Heart right ventricle (tissue), 16 donors: ENCODE results near the gene NEB. TPM values are rescaled to one million over a fixed set of nuclear protein-coding genes. Genes with fewer than 3 reads are reported as not detected.
"Not testable (repeated sequence)": the region's sequence is repeated elsewhere in the genome, so short reads cannot be mapped to it uniquely, and the experiment has no call there.

Experiments
- ATAC-seq, 8 donors: fragments of 200-7000 bp; cut with Tn5 transposase; one replicate each; pipeline ENCODE4 v1.9.1; 2020; ENCODE audit warnings: mild to moderate bottlenecking in 8 of 8, moderate library complexity in 8 of 8, moderate number of reproducible peaks in 1 of 8
- DNase-seq, 2 donors: peaks; one replicate each; pipeline ENCODE4 v3.0.0-alpha.2; 2020
- H3K27ac ChIP-seq, 10 donors: fragments of 200-600 bp; sonication (generic) in 2 of 10; one replicate each; pipeline versions ENCODE4 v1.5.0 to v1.8.0; 2020 to 2022; ENCODE audit warnings: mild to moderate bottlenecking in 3 of 10
- H3K27me3 ChIP-seq, 7 donors: fragments of 200-600 bp; one replicate each; pipeline ENCODE4 v1.8.0; 2021 to 2022; ENCODE audit warnings: mild to moderate bottlenecking in 2 of 7
- H3K36me3 ChIP-seq, 9 donors: fragments of 200-600 bp; sonication (generic) in 1 of 9; one replicate each; pipeline versions ENCODE4 v1.5.0 to v1.8.0; 2020 to 2022; ENCODE audit warnings: mild to moderate bottlenecking in 2 of 9
- H3K4me1 ChIP-seq, 9 donors: fragments of 200-600 bp; sonication (generic) in 1 of 9; one replicate each; pipeline versions ENCODE4 v1.5.0 to v1.8.0; 2020 to 2022; ENCODE audit warnings: mild to moderate bottlenecking in 4 of 9
- H3K4me3 ChIP-seq, 10 donors: fragments of 200-600 bp; sonication (generic) in 2 of 10; one replicate each; pipeline versions ENCODE4 v1.5.0 to v1.8.0; 2020 to 2022; ENCODE audit warnings: mild to moderate bottlenecking in 7 of 10, moderate library complexity in 2 of 10
- H3K9me3 ChIP-seq, 11 donors: fragments of 200-600 bp in 10 of 11; sonication (generic) in 2 of 11; one replicate each; pipeline versions ENCODE4 v1.5.0 to v1.8.0; 2013 to 2022; ENCODE audit warnings: mild to moderate bottlenecking in 2 of 11, control low read depth in 1 of 11, moderate library complexity in 1 of 11
- CTCF ChIP-seq, 9 donors: fragments of 200-600 bp; sonication (generic) in 2 of 9; IDR thresholded peaks; one replicate each; pipeline versions ENCODE4 v1.5.0 to v1.8.0; 2021 to 2022; ENCODE audit warnings: antibody characterized with exemption in 9 of 9, mild to moderate bottlenecking in 5 of 9, moderate library complexity in 1 of 9
- WGBS, 2 donors: extraction: QIAGEN DNeasy Blood & Tissue Kit; methylation state at CpG; one replicate each; pipeline ENCODE4 v1.1.7; 2013; ENCODE audit warnings: inconsistent platforms in 1 of 2; 5-methylcytosine and 5-hydroxymethylcytosine counted together
- intact Hi-C, 10 donors: fragments of 100-400 bp; cut with DNase I; formaldehyde crosslinking; loops; one replicate each; pipeline versions ENCODE4 v1.11.1 to v1.14.2; 2022
- polyA plus RNA-seq, 2 donors: library from polyadenylated mRNA; stranded (reverse); fragments of 200-250 nt; gene quantifications; one replicate each; pipeline ENCODE4 v1.2.3, GENCODE V29; 2013
- total RNA-seq, 10 donors: library from RNA; stranded (reverse); fragmentation: NEBNext Ultra II Directional in 3 of 10; extraction: Animal tissue kit (Norgen Biotek cat#: 25700) in 3 of 10; gene quantifications; one replicate each; pipeline versions ENCODE4 v1.2.1 to v1.2.4, GENCODE V29; 2021 to 2023
- donor health status: Arrhythmogenic right ventricular cardiomyopathy.
- donor health status: ischemic (EF 13 %, LVEDD 7.1; RV severe dilation, severe dysfunction).
- donor health status: healthy with polysubstance abuse.
- donor health status: DM: no; HTN: yes; CAD: no.
- donor health status: DM: no; HTN: no; CAD: no.
- donor health status: ischemic (EF 25% LVEDD 6.9; RV normal size, moderate dysfunction).
- donor health status: ischemic (EF 25% LVEDD 5.7; RV mildly dilated, moderate dysfunction).
- donor health status: healthy.
- donor health status: DM: yes; HTN: yes; CAD: no.
- donor health status: Ischemic cardiomyopathy.
- donor health status: ischemic (EF 35%, LVEDD 5.7; RV mildly dilated, moderate dysfunction).
- donor health status: nonischemic (EF 11% LVEDD 7.7; RV severe dilation, severe dysfunction).
- donor health status: DM: yes; HTN: yes; CAD: no.
- donor health status: PGD.
- donor health status: ischemic (EF 29% LVEDD 5.4; RV normal size, mild dysfunction).
- donor health status: nonischemic (EF 23%, LVEDD 6.1; RV moderate dilation, normal function).

The NEB gene
- total and polyA plus RNA-seq, 12 donors, result 0.32 to 19.4 (median 3.8) TPM

GRCh38 chr2:151707857-151708256 lies 26.4 kb downstream of the NEB start:
- H3K27ac ChIP-seq, result no peak overlapping the region
- TF ChIP-seq CTCF (IDR thresholded peaks at IDR 0.05), result no peak
- no peaks in the 10 kb centered on the region for H3K27me3 ChIP-seq
- DNase-seq (no peak), ATAC-seq (no peak)
- no peak overlapping the region for H3K4me3 ChIP-seq
- no peaks in the 10 kb centered on the region for H3K36me3 ChIP-seq
- no peaks in the 10 kb centered on the region for H3K4me1 ChIP-seq
- intact Hi-C loops, result no loop called here
- no peaks in the 10 kb centered on the region for H3K9me3 ChIP-seq
- WGBS, 2 donors, result 48 to 51% methylated on average over 4 of the region's 4 CpGs

DNA sequence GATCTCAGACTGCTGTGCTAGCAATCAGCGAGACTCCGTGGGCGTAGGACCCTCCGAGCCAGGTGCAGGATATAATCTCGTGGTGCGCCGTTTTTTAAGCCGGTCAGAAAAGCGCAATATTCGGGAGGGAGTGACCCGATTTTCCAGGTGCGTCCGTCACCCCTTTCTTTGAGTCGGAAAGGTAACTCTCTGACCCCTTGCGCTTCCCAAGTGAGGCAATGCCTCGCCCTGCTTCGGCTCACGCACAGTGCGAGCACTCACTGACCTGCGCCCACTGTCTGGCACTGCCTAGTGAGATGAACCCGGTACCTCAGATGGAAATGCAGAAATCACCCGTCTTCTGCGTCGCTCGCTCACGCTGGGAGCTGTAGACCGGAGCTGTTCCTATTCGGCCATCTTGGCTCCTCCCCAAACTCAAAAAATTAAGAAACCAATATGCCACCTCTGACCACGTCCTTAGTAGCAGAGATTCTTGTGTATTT lies 29.8 kb downstream of the NEB start:
- ATAC-seq, result not testable (repeated sequence)

DNA sequence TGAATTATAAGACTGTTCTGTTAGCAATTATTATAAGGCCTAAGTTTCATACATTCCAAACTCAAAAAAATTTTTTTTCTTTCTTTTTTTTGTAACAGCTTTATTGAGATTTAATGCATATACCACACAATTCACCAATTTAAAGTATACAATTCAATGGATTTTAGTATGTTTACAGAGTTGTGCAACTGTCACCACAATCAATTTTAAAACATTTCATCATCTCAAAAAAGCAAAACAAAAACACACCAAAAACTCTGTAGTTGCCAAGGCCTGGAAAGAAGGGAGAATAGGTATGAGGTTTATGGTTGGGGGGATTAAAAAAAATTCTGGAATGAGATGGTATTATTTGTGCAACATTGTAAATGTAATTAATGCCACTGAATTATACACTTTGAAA lies 36.1 kb downstream of the NEB start:
- not testable (repeated sequence) for H3K27me3 ChIP-seq, DNase-seq, ATAC-seq, H3K9me3 ChIP-seq, H3K4me3 ChIP-seq, H3K27ac ChIP-seq, H3K36me3 ChIP-seq, H3K4me1 ChIP-seq
- intact Hi-C loops, result loop anchor here in 1 of 10 donors (10.0 kb wide), 1 partner anchor 307 kb away; no protein-coding TSS in a partner anchor

More for the DNA sequence above, 29.8 kb downstream of the NEB start:
- H3K4me1 ChIP-seq, H3K27me3 ChIP-seq, H3K36me3 ChIP-seq, H3K4me3 ChIP-seq, H3K9me3 ChIP-seq, H3K27ac ChIP-seq, intact Hi-C loops, DNase-seq: not testable (repeated sequence)
- 95 to 97% methylated on average over 22 to 25 of the region's 29 CpGs for WGBS, 2 donors

GRCh38 chr2:151695778-151696177 lies 38.5 kb downstream of the NEB start:
- no peak for TF ChIP-seq CTCF (IDR thresholded peaks at IDR 0.05)
- Histone ChIP-seq H3K27ac (no peak overlapping the region), H3K36me3 (no peaks in the 10 kb centered on the region)

GRCh38 chr2:151691631-151692030 lies 42.6 kb downstream of the NEB start:
- intact Hi-C loops, result loop anchor here in 1 of 10 donors (10.0 kb wide), 1 partner anchor 313 kb away; no protein-coding TSS in a partner anchor
- DNase-seq (no peak), ATAC-seq (no peak)
- Histone ChIP-seq H3K36me3 (no peaks in the 10 kb centered on the region), H3K4me1 (no peaks in the 10 kb centered on the region), H3K27ac (no peak overlapping the region), H3K4me3 (no peak overlapping the region), H3K9me3 (no peaks in the 10 kb centered on the region), H3K27me3 (no peaks in the 10 kb centered on the region)
- TF ChIP-seq CTCF (IDR thresholded peaks at IDR 0.05), result peak in 4 of 9 donors; percentile 10 to 40 (median 31)
- WGBS, 2 donors, result 87 to 93% methylated on average over 1 of the region's 1 CpG

More at GRCh38 chr2:151695778-151696177, 38.5 kb downstream of the NEB start:
- 77 to 78% methylated on average over 3 of the region's 3 CpGs for WGBS, 2 donors
- Histone ChIP-seq H3K4me1 (no peaks in the 10 kb centered on the region), H3K9me3 (no peaks in the 10 kb centered on the region), H3K27me3 (no peaks in the 10 kb centered on the region), H3K4me3 (no peak overlapping the region)
- ATAC-seq (no peak), DNase-seq (no peak)
- intact Hi-C loops, result loop anchor here in 1 of 10 donors (10.0 kb wide), 1 partner anchor 309 kb away; no protein-coding TSS in a partner anchor
